ENCODE measurements around the gene USP19.

DNA sequence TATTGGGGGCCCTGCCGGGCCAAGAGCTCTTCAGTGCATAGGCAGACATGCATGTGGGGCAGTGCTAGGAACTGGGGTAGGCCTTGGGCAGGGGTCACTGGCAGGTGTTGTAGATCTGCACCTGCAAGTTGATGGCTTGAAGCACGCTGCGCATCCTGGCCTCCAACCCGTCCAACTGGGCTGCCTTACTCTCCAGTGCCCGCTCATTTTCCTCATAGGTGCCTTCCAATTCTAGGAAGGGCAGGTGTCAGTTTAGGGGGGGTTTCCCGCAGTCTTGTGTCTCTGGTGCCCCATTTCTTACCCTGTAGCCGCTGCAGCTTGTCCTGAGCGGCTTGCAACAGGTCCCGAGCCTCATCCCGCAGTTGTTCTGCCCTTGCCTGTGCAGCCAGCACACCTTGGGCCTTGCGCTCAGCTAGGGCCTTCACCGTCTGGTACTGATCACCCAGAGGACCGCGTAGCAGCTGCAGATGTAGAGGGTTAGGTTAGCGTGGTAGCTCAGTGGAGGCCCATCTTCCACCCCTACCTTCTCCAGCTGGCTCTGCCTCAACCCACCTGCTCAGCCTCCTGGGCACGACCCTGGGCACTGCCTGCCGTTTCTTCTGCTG, 611 bp upstream of the USP19 start:
- TF ChIP-seq NFIC (IDR thresholded peaks at IDR 0.05) (no peak), ZBTB7A (IDR thresholded peaks at IDR 0.05; ENCODE audit: low read depth) (no peak), EP300 (IDR thresholded peaks at IDR 0.05; ENCODE audit: borderline replicate concordance) (no peak), EGR1 (IDR thresholded peaks at IDR 0.05) (no peak), CREB1 (IDR thresholded peaks at IDR 0.05; ENCODE audit: low read depth) (no peak), TAF1 (IDR thresholded peaks at IDR 0.05; ENCODE audit: low read depth) (no peak), RAD21 (IDR thresholded peaks at IDR 0.05; ENCODE audit: low read depth) (no peak), YY1 (IDR thresholded peaks at IDR 0.05; ENCODE audit: low read depth) (no peak), TCF12 (IDR thresholded peaks at IDR 0.05; ENCODE audit: low read depth) (no peak), CEBPB (IDR thresholded peaks at IDR 0.05) (no peak)
- TF ChIP-seq, protein P1, sequence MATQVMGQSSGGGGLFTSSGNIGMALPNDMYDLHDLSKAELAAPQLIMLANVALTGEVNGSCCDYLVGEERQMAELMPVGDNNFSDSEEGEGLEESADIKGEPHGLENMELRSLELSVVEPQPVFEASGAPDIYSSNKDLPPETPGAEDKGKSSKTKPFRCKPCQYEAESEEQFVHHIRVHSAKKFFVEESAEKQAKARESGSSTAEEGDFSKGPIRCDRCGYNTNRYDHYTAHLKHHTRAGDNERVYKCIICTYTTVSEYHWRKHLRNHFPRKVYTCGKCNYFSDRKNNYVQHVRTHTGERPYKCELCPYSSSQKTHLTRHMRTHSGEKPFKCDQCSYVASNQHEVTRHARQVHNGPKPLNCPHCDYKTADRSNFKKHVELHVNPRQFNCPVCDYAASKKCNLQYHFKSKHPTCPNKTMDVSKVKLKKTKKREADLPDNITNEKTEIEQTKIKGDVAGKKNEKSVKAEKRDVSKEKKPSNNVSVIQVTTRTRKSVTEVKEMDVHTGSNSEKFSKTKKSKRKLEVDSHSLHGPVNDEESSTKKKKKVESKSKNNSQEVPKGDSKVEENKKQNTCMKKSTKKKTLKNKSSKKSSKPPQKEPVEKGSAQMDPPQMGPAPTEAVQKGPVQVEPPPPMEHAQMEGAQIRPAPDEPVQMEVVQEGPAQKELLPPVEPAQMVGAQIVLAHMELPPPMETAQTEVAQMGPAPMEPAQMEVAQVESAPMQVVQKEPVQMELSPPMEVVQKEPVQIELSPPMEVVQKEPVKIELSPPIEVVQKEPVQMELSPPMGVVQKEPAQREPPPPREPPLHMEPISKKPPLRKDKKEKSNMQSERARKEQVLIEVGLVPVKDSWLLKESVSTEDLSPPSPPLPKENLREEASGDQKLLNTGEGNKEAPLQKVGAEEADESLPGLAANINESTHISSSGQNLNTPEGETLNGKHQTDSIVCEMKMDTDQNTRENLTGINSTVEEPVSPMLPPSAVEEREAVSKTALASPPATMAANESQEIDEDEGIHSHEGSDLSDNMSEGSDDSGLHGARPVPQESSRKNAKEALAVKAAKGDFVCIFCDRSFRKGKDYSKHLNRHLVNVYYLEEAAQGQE (IDR thresholded peaks at IDR 0.05; ENCODE audit: low read depth): no peak
- TF ChIP-seq, protein P2, sequence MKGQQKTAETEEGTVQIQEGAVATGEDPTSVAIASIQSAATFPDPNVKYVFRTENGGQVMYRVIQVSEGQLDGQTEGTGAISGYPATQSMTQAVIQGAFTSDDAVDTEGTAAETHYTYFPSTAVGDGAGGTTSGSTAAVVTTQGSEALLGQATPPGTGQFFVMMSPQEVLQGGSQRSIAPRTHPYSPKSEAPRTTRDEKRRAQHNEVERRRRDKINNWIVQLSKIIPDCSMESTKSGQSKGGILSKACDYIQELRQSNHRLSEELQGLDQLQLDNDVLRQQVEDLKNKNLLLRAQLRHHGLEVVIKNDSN (IDR thresholded peaks at IDR 0.05): no peak
- TF ChIP-seq, protein P3, sequence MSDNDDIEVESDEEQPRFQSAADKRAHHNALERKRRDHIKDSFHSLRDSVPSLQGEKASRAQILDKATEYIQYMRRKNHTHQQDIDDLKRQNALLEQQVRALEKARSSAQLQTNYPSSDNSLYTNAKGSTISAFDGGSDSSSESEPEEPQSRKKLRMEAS (IDR thresholded peaks at IDR 0.05): no peak

Measured in Ishikawa (cell line).